Mucosa of descending colon (tissue), 3 donors: ENCODE data around the gene PRICKLE2. TPM values are rescaled to one million over a fixed set of nuclear protein-coding genes. Genes with fewer than 3 reads are reported as not detected.

Experiments
- ATAC-seq: fragments of 200-7000 bp; cut with Tn5 transposase; one replicate; pipeline ENCODE4 v1.9.1; 2020; ENCODE audit warnings: mild to moderate bottlenecking, moderate library complexity
- DNase-seq, 3 donors: peaks; one replicate each; pipeline ENCODE4 v3.0.0-alpha.2; 2020
- H3K36me3 ChIP-seq: fragments of 200-600 bp; one replicate; pipeline ENCODE4 v1.8.0; 2021; ENCODE audit warnings: low read depth, mild to moderate bottlenecking
- H3K4me1 ChIP-seq: fragments of 200-600 bp; one replicate; pipeline ENCODE4 v1.8.0; 2021; ENCODE audit warnings: low read depth, mild to moderate bottlenecking
- H3K4me3 ChIP-seq: fragments of 200-600 bp; one replicate; pipeline ENCODE4 v1.8.0; 2021; ENCODE audit warnings: mild to moderate bottlenecking
- H3K9me3 ChIP-seq: fragments of 200-600 bp; one replicate; pipeline ENCODE4 v1.8.0; 2021; ENCODE audit warnings: mild to moderate bottlenecking
- intact Hi-C, 2 donors: fragments of 100-400 bp; cut with DNase I in 1 of 2; cut with micrococcal nuclease in 1 of 2; formaldehyde crosslinking; loops; one replicate each; pipeline versions ENCODE4 v1.11.0 to v1.11.1; 2022; cut with DNase I, micrococcal nuclease
- total RNA-seq, 3 donors: library from RNA; stranded (reverse); fragmentation: NEBNext Ultra II Directional in 2 of 3; extraction: Animal tissue kit (Norgen Biotek cat#: 25700) in 2 of 3; gene quantifications; one replicate each; pipeline versions ENCODE4 v1.2.1 to v1.2.4, GENCODE V29; 2021 to 2023
- TF ChIP-seq, protein P1 (sequence below): fragments of 200-600 bp; IDR thresholded peaks from one replicate; pipeline ENCODE4 v1.8.0; 2022; ENCODE audit warnings: antibody characterized with exemption, mild to moderate bottlenecking
- donor health status: DM: no; HTN: no; CAD: no; lungs with moderate emphysema.
- donor health status: DM: no; HTN: no; CAD: no.
- donor health status: DM: no; HTN: yes; CAD: no.

The PRICKLE2 gene
- total RNA-seq, 3 donors from 2014 or later: 4.3 to 66.3 (median 7.0) TPM

DNA sequence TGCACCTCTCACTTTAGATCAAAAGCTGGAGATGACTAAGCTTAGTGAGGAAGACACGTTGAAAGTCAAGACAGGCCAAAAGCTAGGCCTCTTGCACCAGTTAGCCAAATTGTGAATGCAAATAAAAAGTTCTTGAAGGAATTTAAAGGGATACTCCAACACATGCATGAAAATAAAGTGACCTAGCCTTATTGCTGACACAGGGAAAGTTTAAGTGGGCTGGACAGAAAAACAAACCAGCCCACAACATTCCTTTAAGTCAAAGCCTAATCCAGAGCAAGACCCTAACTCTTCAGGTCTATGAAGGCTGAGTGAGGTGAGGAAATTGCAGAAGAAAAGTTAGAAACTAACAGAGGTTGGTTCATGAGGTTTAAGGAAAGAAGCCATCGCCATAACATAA is 101.3 kb downstream of the PRICKLE2 start:
- ATAC-seq (no peak), DNase-seq (no peak)
- Histone ChIP-seq H3K9me3 (no peaks in the 10 kb centered on the region), H3K36me3 (no peaks in the 10 kb centered on the region), H3K4me3 (no peak overlapping the region), H3K4me1 (no peaks in the 10 kb centered on the region)
- TF ChIP-seq, protein P1, sequence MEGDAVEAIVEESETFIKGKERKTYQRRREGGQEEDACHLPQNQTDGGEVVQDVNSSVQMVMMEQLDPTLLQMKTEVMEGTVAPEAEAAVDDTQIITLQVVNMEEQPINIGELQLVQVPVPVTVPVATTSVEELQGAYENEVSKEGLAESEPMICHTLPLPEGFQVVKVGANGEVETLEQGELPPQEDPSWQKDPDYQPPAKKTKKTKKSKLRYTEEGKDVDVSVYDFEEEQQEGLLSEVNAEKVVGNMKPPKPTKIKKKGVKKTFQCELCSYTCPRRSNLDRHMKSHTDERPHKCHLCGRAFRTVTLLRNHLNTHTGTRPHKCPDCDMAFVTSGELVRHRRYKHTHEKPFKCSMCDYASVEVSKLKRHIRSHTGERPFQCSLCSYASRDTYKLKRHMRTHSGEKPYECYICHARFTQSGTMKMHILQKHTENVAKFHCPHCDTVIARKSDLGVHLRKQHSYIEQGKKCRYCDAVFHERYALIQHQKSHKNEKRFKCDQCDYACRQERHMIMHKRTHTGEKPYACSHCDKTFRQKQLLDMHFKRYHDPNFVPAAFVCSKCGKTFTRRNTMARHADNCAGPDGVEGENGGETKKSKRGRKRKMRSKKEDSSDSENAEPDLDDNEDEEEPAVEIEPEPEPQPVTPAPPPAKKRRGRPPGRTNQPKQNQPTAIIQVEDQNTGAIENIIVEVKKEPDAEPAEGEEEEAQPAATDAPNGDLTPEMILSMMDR: no peak
- intact Hi-C loops: no loop called here

DNA sequence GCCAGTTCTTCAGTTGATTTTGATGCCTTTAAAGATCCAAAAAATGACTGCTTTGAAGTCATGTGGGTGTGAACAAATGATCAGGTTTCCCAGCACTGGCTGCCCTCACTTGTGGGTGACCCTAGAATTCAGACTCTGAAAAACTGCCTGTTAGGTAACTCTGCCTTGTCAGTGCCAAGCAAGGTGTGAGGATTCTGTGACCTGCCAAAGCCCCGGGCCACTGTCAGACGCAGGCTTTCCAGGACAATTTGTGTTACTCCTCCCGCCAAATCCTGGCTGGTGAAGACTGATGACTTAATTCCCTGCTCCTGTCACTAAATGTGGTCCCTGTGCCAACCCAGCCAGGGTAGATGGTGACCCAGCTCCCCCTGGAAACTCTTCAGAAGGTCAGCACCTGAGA is 102.8 kb downstream of the PRICKLE2 start:
- TF ChIP-seq, protein P1: no peak
- Histone ChIP-seq H3K4me3 (no peak overlapping the region), H3K9me3 (no peaks in the 10 kb centered on the region), H3K36me3 (no peaks in the 10 kb centered on the region), H3K4me1 (no peaks in the 10 kb centered on the region)
- ATAC-seq (no peak), DNase-seq (no peak)
- intact Hi-C loops: no loop called here

DNA sequence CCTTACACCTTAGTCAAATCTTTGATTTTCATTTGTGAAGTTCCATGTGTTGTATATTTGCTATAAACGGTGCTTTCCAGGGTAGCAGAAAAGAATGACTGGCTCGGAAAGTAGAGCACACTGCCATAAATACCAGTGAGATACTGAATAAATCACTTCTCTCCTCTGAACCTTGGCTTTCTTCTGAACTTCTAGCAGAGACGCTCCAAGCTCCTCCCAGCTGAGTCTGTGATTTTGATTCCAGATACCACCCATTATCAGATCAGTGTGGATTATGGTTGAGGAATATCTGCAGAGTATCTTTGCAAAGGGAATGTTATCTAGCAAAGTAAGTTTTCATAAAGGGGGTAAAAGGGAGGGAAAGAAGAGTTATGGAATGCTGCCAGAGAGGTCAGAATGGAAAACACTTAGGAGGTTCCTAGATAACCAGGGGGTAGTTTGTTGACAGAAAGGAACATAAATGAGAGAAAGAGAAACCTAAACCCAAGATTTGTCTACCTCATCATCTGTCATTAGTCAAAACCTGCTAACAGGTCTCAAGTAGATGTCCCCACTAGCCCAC is 103.4 kb downstream of the PRICKLE2 start:
- intact Hi-C loops: no loop called here
- Histone ChIP-seq H3K4me3 (no peak overlapping the region), H3K9me3 (no peaks in the 10 kb centered on the region), H3K36me3 (no peaks in the 10 kb centered on the region), H3K4me1 (no peaks in the 10 kb centered on the region)
- TF ChIP-seq, protein P1: no peak
- DNase-seq (no peak), ATAC-seq (no peak)

DNA sequence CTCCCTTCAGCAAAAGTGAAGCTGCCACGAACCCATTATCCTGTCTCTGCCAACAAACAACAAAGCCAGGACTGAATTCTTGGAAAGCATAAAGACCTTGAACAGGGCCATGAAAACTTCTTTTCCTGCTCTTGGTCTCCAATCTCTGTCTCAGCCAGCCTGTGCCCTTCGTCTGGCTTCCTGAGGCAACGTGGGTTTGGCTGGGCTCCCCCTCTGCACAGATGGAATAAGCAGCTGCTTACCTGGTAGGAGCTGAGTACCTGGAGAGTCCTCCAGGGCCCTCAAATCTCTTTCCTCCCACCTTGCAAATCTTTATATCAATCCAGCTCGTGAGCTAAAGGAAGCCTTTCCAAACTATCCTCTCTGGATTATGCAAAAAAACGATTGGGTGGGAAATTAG is 104.4 kb downstream of the PRICKLE2 start:
- ATAC-seq: no peak
- TF ChIP-seq, protein P1: no peak
- no peaks in the 10 kb centered on the region for H3K36me3 ChIP-seq
- H3K4me1 ChIP-seq: no peaks in the 10 kb centered on the region
- intact Hi-C loops: no loop called here
- no peak overlapping the region for H3K4me3 ChIP-seq
- no peak for DNase-seq
- no peaks in the 10 kb centered on the region for H3K9me3 ChIP-seq

DNA sequence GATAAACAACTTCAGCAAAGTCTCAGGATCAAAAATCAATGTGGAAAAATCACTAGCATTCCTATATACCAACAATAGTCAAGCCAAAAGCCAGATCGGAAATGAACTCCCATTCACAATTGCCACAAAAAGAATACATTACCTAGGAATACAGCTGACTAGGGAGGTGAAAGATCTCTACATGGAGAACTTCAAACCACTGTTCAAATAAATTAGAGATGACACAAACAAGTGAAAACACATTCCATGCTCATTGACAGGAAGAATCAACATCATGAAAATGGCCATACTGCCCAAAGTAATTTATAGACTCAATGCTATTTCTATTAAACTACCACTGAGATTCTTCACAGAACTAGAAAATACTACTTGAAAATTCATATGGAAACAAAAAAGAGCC is 107.8 kb downstream of the PRICKLE2 start:
- Histone ChIP-seq H3K4me1 (no peaks in the 10 kb centered on the region), H3K4me3 (no peak overlapping the region), H3K9me3 (peaks cover 3% of the 10 kb centered on the region), H3K36me3 (no peaks in the 10 kb centered on the region)
- intact Hi-C loops: no loop called here
- ATAC-seq (no peak), DNase-seq (no peak)
- TF ChIP-seq, protein P1: no peak

DNA sequence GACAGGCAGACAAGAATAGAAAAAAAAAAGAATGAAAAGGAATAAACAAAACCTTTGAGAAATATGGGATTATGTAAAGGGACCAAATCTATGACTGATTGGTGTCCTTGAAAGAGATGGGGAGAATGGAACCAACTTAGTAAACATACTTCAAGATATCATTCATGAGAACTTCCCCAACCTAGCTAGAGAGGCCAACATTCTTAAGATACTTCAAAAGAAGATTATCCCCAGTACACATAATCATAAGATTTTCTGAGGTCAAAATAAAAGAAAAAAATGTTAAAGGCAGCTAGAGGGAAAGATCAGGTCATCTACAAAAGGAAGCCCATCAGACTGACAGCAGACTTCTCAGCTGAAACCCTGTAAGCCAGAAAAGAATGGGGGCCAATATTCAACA is 110.6 kb downstream of the PRICKLE2 start:
- intact Hi-C loops: no loop called here
- TF ChIP-seq, protein P1: no peak
- Histone ChIP-seq H3K4me1 (peaks cover 3% of the 10 kb centered on the region), H3K4me3 (no peak overlapping the region), H3K36me3 (no peaks in the 10 kb centered on the region), H3K9me3 (peaks cover 3% of the 10 kb centered on the region)
- DNase-seq: no peak
- ATAC-seq: no peak
